Measurements from ENCODE around the gene CLINT1. TPM values are rescaled to one million over a fixed set of nuclear protein-coding genes. Genes with fewer than 3 reads are reported as not detected.

Gene CLINT1
- 10 to 100 TPM; 58.6 to 77.0 (median 61.2) TPM for total RNA-seq
- polyA plus RNA-seq = 27.0 TPM
- long read RNA-seq, donor 1, transcript CLINT1-207 (12 exons, 2,346 nt) = major isoform, 157 of 301 reads
- long read RNA-seq, donor 1, transcript CLINT1-201 (12 exons, 3,440 nt) = minor isoform, 109 of 301 reads
- long read RNA-seq, donor 1, partial matches to known transcripts = 13 of 301 reads
- long read RNA-seq, donor 1, other reads (novel, unspliced or antisense) = 19 of 301 reads
- long read RNA-seq, donor 2, transcript CLINT1-207 (12 exons, 2,346 nt) = major isoform, 63 of 104 reads
- long read RNA-seq, donor 2, transcript CLINT1-201 (12 exons, 3,440 nt) = minor isoform, 33 of 104 reads
- long read RNA-seq, donor 2, partial matches to known transcripts = 4 of 104 reads
- long read RNA-seq, donor 2, other reads (novel, unspliced or antisense) = 3 of 104 reads
- long read RNA-seq, donor 3, transcript CLINT1-206 (12 exons, 3,987 nt) = minor isoform, 13 of 695 reads
- long read RNA-seq, donor 3, transcript CLINT1-201 (12 exons, 3,440 nt) = minor isoform, 278 of 695 reads
- long read RNA-seq, donor 3, transcript CLINT1-207 (12 exons, 2,346 nt) = major isoform, 305 of 695 reads
- long read RNA-seq, donor 3, partial matches to known transcripts = 30 of 695 reads
- long read RNA-seq, donor 3, other reads (novel, unspliced or antisense) = 64 of 695 reads
- long read RNA-seq, donor 4, transcript CLINT1-201 (12 exons, 3,440 nt) = major isoform, 50 of 120 reads
- long read RNA-seq, donor 4, transcript CLINT1-207 (12 exons, 2,346 nt) = minor isoform, 49 of 120 reads
- long read RNA-seq, donor 4, partial matches to known transcripts = 7 of 120 reads
- long read RNA-seq, donor 4, other reads (novel, unspliced or antisense) = 10 of 120 reads

DNA sequence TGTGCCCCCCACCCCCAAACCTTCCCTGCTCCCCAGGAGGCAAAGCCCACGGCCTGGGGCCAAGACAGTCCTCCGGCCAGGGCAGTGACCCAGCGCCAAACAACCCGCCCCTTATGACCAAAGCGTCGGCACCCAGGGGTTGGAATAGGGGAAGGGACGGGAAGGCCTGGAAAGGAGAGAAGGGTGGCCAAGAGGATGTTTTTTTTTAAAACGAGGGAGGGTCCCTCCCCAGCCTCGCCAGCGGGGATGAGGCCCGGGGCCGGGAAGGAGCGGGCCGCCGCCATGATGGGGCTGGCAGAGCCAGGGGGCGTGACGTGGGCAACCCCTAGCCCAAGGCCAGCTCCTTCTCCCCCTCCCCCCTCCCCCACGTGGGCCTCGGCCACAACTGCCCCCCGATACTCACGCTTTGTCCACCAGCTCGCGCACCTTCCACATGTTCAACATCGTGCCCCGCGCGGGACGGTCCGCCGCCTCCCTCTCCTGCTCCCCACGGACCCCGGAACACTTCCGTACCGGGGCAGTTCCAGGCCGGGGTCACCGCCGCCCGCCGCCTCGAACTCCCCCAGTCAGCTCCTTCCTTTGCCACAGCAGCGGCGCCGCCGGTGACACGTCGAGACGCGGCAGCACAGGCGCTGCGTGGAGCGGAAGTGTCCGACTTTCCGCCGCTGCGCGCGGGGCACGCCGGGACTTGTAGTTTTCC lies at the start of gene CLINT1:
CLINT1 (minus strand) TSS at position 619 of the 700 bp plus-strand sequence; CDS start at position 444, 175 bp downstream.
- Histone ChIP-seq H3K27ac (ENCODE audit: low read length) (peak within 1 kb of the TSS; percentile 83), H3K27me3 (ENCODE audit: control insufficient read depth, insufficient read depth) (no peaks in the 10 kb centered on the region), H3K9me3 (ENCODE audit: control insufficient read depth, low read length) (no peaks in the 10 kb centered on the region), H3K4me3 (ENCODE audit: low read length) (peak within 1 kb of the TSS; percentile 96), H3K4me1 (ENCODE audit: control insufficient read depth, insufficient read depth, low read length) (no peaks in the 10 kb centered on the region)
- WGBS = under 1% methylated on average over 59 of the region's 59 CpGs
- DNase-seq (peak; percentile 94 to 98 (median 97)), ATAC-seq (peak; percentile 98)
- intact Hi-C loops (cut with DNase I) = loop anchor here in 1 of 4 donors (5.0 kb wide), 1 partner anchor 59 kb away; no protein-coding TSS in a partner anchor

GRCh38 chr5:157908459-157908858 lies 49.5 kb upstream of the CLINT1 start:
- intact Hi-C loops (cut with DNase I) = no loop called here
- H3K4me1 ChIP-seq (ENCODE audit: control insufficient read depth, insufficient read depth, low read length) = peaks cover 2% of the 10 kb centered on the region
- ATAC-seq = no peak
- no peaks in the 10 kb centered on the region for H3K9me3 ChIP-seq (ENCODE audit: control insufficient read depth, low read length)
- no peak for DNase-seq
- no peaks in the 10 kb centered on the region for H3K27me3 ChIP-seq (ENCODE audit: control insufficient read depth, insufficient read depth)
- WGBS = 100% methylated on average over 1 of the region's 1 CpG
- H3K4me3 ChIP-seq (ENCODE audit: low read length) = no peak overlapping the region
- H3K27ac ChIP-seq (ENCODE audit: low read length) = no peak overlapping the region

GRCh38 chr5:157907479-157907878 lies 48.5 kb upstream of the CLINT1 start:
- DNase-seq = no peak
- Histone ChIP-seq H3K27ac (ENCODE audit: low read length) (no peak overlapping the region), H3K27me3 (ENCODE audit: control insufficient read depth, insufficient read depth) (no peaks in the 10 kb centered on the region), H3K9me3 (ENCODE audit: control insufficient read depth, low read length) (no peaks in the 10 kb centered on the region), H3K4me3 (ENCODE audit: low read length) (no peak overlapping the region), H3K4me1 (ENCODE audit: control insufficient read depth, insufficient read depth, low read length) (no peaks in the 10 kb centered on the region)
- ATAC-seq = no peak
- WGBS = 95% methylated on average over 3 of the region's 3 CpGs
- intact Hi-C loops (cut with DNase I) = no loop called here

- 78% methylated on average over 2 of the region's 2 CpGs for WGBS
These were observed 44.1 kb upstream of the CLINT1 start for GRCh38 chr5:157903117-157903450.

GRCh38 chr5:157902449-157903116 lies 43.6 kb upstream of the CLINT1 start:
- H3K4me1 ChIP-seq (ENCODE audit: control insufficient read depth, insufficient read depth, low read length) = no peaks in the 10 kb centered on the region
- WGBS = 56% methylated on average over 9 of the region's 9 CpGs
- no peak overlapping the region for H3K27ac ChIP-seq (ENCODE audit: low read length)
- no peaks in the 10 kb centered on the region for H3K27me3 ChIP-seq (ENCODE audit: control insufficient read depth, insufficient read depth)
- no peaks in the 10 kb centered on the region for H3K9me3 ChIP-seq (ENCODE audit: control insufficient read depth, low read length)
- intact Hi-C loops (cut with DNase I) = no loop called here
- ATAC-seq (peak; percentile 64 to 72), DNase-seq (no peak)
- H3K4me3 ChIP-seq (ENCODE audit: low read length) = no peak overlapping the region

More at GRCh38 chr5:157903117-157903450, 44.1 kb upstream of the CLINT1 start:
- DNase-seq (no peak), ATAC-seq (no peak)
- H3K9me3 ChIP-seq (ENCODE audit: control insufficient read depth, low read length) = no peaks in the 10 kb centered on the region
- intact Hi-C loops (cut with DNase I) = no loop called here
- no peaks in the 10 kb centered on the region for H3K27me3 ChIP-seq (ENCODE audit: control insufficient read depth, insufficient read depth)
- no peak overlapping the region for H3K4me3 ChIP-seq (ENCODE audit: low read length)
- no peak overlapping the region for H3K27ac ChIP-seq (ENCODE audit: low read length)
- no peaks in the 10 kb centered on the region for H3K4me1 ChIP-seq (ENCODE audit: control insufficient read depth, insufficient read depth, low read length)

DNA sequence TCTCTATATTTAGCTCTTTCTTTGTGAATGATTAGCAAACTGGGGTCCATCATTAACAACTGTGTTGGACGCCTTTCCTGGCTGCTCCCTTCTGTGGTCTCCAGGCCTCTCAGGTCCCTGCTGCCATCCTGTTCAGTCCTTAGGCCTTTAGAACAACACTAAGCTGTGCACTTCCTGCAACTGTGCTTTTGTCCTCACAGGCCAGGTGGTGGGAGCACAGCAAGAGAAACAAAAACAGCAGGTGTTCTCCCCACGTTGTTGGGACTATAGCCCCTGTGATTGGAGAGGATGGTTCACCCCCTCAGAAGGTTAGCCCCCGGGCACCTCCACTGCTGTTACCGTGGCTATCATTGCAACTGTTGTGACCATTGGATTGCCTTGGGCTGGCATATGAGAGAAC lies 41.7 kb upstream of the CLINT1 start:
- H3K9me3 ChIP-seq (ENCODE audit: control insufficient read depth, low read length) = no peaks in the 10 kb centered on the region
- intact Hi-C loops (cut with DNase I) = no loop called here
- no peaks in the 10 kb centered on the region for H3K4me1 ChIP-seq (ENCODE audit: control insufficient read depth, insufficient read depth, low read length)
- H3K27me3 ChIP-seq (ENCODE audit: control insufficient read depth, insufficient read depth) = no peaks in the 10 kb centered on the region
- no peak overlapping the region for H3K4me3 ChIP-seq (ENCODE audit: low read length)
- ATAC-seq (no peak), DNase-seq (no peak)
- 79% methylated on average over 4 of the region's 4 CpGs for WGBS
- H3K27ac ChIP-seq (ENCODE audit: low read length) = no peak overlapping the region

DNA sequence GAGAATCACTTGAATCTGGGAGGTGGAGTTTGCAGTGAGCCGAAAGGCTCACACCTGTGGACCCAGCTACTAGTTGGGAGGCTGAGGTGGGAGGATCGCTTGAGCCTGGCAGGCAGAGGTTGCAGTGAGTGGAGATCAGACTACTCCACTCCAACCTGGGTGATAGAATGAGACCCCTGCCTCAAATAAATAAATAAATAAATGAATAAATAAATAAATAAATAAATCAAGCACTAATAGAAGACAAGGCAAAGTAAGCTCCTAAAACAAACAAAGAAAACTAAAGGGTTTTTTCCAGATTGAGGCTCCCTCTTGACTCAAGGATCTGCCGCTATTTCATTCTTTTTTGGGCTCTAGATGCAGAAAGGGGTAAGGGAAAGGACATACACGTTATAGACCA lies 34.7 kb upstream of the CLINT1 start:
- no peak for DNase-seq
- intact Hi-C loops (cut with DNase I) = no loop called here
- no peaks in the 10 kb centered on the region for H3K4me1 ChIP-seq (ENCODE audit: control insufficient read depth, insufficient read depth, low read length)
- 94% methylated on average over 4 of the region's 4 CpGs for WGBS
- no peak overlapping the region for H3K27ac ChIP-seq (ENCODE audit: low read length)
- ATAC-seq = no peak
- H3K9me3 ChIP-seq (ENCODE audit: control insufficient read depth, low read length) = no peaks in the 10 kb centered on the region
- H3K4me3 ChIP-seq (ENCODE audit: low read length) = no peak overlapping the region
- no peaks in the 10 kb centered on the region for H3K27me3 ChIP-seq (ENCODE audit: control insufficient read depth, insufficient read depth)

- H3K4me3 ChIP-seq (ENCODE audit: low read length) = no peak overlapping the region
- no peaks in the 10 kb centered on the region for H3K27me3 ChIP-seq (ENCODE audit: control insufficient read depth, insufficient read depth)
- no peak overlapping the region for H3K27ac ChIP-seq (ENCODE audit: low read length)
- intact Hi-C loops (cut with DNase I) = no loop called here
- DNase-seq (no peak), ATAC-seq (no peak)
- H3K4me1 ChIP-seq (ENCODE audit: control insufficient read depth, insufficient read depth, low read length) = no peaks in the 10 kb centered on the region
- no peaks in the 10 kb centered on the region for H3K9me3 ChIP-seq (ENCODE audit: control insufficient read depth, low read length)
- 69% methylated on average over 4 of the region's 4 CpGs for WGBS
These were observed 34.0 kb upstream of the CLINT1 start for GRCh38 chr5:157892974-157893373.

DNA sequence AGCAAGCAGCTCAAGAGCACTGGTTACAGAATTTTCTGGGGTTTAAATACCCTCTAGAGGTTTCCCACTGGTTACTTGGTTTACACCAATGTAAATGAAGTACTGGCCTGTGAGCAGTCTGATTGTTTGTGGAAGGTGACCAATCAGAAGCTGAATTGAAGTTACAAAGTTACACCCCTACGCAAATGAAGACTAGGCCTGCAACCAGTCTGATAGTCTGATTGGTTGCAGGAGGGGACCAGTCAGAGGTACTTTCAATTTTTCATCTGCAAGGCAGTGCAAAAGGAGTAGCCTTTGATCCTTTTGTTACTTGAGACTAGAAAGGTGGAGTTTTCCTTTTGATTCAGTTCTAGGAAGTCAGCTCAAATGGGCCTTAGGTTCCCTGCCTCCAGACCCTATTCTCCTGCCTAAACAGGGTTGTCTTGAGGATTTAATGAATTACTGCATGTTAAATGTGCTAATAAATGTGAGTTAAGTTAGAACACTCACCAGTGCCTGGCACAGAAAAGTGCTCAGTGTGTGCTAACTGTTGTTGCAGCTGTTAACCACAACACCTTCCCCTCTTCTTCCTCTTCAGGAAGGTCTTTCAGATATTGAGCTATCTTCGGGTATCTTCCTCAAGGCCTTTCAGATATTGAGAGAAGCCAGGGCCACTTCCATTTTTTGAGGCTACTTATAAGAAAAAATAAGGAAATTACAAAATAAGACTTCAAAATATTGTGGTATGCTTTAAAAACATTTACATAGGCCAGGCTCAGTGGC lies 32.1 kb upstream of the CLINT1 start:
- Histone ChIP-seq H3K4me1 (ENCODE audit: control insufficient read depth, insufficient read depth, low read length) (no peaks in the 10 kb centered on the region), H3K4me3 (ENCODE audit: low read length) (no peak overlapping the region), H3K9me3 (ENCODE audit: control insufficient read depth, low read length) (no peaks in the 10 kb centered on the region), H3K27ac (ENCODE audit: low read length) (no peak overlapping the region), H3K27me3 (ENCODE audit: control insufficient read depth, insufficient read depth) (no peaks in the 10 kb centered on the region)
- WGBS = 89% methylated on average over 2 of the region's 2 CpGs
- no peak for ATAC-seq
- intact Hi-C loops (cut with DNase I) = no loop called here
- no peak for DNase-seq

Data from right cardiac atrium (tissue), 5 donors.